G401 (cell line): ENCODE data around the gene HS6ST3. TPM values are rescaled to one million over a fixed set of nuclear protein-coding genes. Genes with fewer than 3 reads are reported as not detected.
"Not testable (repeated sequence)": the region's sequence is repeated elsewhere in the genome, so short reads cannot be mapped to it uniquely, and the experiment has no call there.

Experiments
- DNase-seq: peaks from one replicate; pipeline ENCODE4 v3.0.0-alpha.2; 2015; ENCODE audit warnings: low spot score
- in situ Hi-C: cut with HindIII; loops from 2 replicates; pipeline ENCODE4 v1.10.0; 2016; ENCODE audit warnings: low sequenced_read_pairs, mixed read lengths
- total RNA-seq: library from RNA; depleted of rRNA; stranded (reverse); fragments of >200 nt; shearing (Covaris generic); gene quantifications from 2 replicates; pipeline ENCODE4 v1.2.3, GENCODE V29; 2014; rRNA removed

The HS6ST3 gene
- not detected in 2 replicates for total RNA-seq

- peak; percentile 13 for DNase-seq
- in situ Hi-C loops, result no loop called here
These were observed at the start of gene HS6ST3 for GRCh38 chr13:96089749-96090239. Gene HS6ST3 (plus strand): TSS chr13:96090107.

GRCh38 chr13:96041326-96042110 is 48.4 kb upstream of the HS6ST3 start:
- no peak for DNase-seq
- in situ Hi-C loops, result no loop called here

- no peak for DNase-seq
- in situ Hi-C loops, result no loop called here
These were observed 45.7 kb upstream of the HS6ST3 start for GRCh38 chr13:96044238-96044637.

GRCh38 chr13:96046449-96047126 is 43.3 kb upstream of the HS6ST3 start:
- in situ Hi-C loops, DNase-seq: not testable (repeated sequence)

- DNase-seq, in situ Hi-C loops: not testable (repeated sequence)
These were observed 39.0 kb upstream of the HS6ST3 start for GRCh38 chr13:96050955-96051354.

- in situ Hi-C loops, DNase-seq: not testable (repeated sequence)
These were observed 38.4 kb upstream of the HS6ST3 start for GRCh38 chr13:96051491-96051890.

- in situ Hi-C loops, DNase-seq: not testable (repeated sequence)
These were observed 38.0 kb upstream of the HS6ST3 start for GRCh38 chr13:96051946-96052345.

DNA sequence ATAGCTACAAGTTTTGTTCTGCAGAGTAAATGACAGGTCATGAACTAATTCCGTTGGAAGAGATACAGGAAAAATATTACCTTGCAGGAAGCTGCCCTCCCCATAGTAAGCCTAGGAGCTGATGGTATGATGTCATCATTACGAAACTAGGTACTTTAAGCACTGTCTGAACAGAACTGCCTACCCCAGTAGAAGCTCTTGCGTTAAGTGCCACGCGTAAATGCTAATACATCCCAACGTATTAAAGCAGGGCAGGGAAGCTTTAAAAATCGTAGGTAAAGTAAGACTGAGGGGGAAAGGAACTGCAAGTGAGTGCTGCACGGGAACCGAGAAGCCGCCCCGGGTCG is 37.3 kb upstream of the HS6ST3 start:
- peak; percentile 14 for DNase-seq
- in situ Hi-C loops, result no loop called here

DNA sequence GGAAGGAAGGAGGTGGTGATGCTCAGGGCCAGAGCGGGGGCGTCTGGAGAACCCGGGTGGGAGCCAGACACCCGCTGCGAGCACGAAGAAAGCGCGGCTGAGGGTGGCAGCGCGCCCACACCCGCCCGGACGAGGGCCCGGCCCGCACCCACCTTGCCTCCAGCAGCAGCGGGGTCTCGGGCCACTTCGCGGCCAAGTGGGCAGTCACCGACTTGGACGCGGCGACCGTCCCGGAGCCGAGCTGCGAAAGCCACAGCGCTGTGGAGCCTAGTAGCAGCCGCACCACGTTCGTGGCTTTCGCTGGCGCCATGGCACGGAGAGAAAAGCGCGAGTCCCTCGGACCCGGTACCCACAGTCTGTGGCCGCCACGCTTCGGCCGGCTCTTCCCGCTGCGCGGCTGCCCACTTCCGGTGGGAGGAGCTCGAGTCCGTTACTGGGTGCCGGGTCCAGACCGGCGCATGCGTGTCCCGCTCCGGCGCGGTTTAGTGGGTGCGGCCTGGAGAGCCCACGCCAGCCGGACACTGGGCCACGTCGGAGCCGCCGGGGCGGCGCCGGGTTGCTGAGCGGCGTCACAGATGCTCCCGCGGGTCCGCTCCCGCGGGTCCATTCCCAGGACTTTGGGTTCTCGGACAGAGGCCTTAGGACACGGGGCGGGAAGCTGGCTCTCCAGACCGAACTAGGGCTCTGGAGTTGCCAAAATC is 36.8 kb upstream of the HS6ST3 start, which contains the start of gene UGGT2:
TSS of gene UGGT2 (minus strand) at position 399 of the 701 bp plus-strand sequence. CDS start at position 310, 89 bp downstream.
- DNase-seq, result peak; percentile 60
- in situ Hi-C loops, result no loop called here

DNA sequence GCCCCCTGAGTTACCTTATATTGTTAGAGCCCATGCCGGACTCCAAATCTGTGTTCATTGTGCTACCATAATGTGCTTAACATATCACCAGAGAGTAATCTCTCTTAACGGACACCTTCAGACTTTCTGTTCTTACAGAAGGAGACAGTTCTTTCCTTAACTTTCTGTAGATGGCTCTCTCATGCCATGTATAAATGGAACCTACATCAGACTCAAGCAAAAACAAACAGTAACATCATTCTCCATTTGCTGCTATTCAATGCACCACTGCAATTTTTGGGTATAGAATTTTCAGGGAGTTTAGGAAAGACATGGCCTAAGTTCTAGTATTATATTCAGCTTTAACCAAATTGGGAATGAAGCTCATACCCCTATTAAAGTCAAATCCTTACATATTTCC is 24.1 kb upstream of the HS6ST3 start:
- in situ Hi-C loops, result no loop called here
- no peak for DNase-seq

GRCh38 chr13:96068729-96069128 is 21.2 kb upstream of the HS6ST3 start:
- in situ Hi-C loops, result no loop called here
- no peak for DNase-seq

- in situ Hi-C loops, result no loop called here
- no peak for DNase-seq
These were observed 18.4 kb upstream of the HS6ST3 start for GRCh38 chr13:96071504-96071903.

GRCh38 chr13:96072392-96072791 is 17.5 kb upstream of the HS6ST3 start:
- DNase-seq, result no peak
- in situ Hi-C loops, result no loop called here

GRCh38 chr13:96075953-96076543 is 13.9 kb upstream of the HS6ST3 start:
- no peak for DNase-seq
- in situ Hi-C loops, result no loop called here

DNA sequence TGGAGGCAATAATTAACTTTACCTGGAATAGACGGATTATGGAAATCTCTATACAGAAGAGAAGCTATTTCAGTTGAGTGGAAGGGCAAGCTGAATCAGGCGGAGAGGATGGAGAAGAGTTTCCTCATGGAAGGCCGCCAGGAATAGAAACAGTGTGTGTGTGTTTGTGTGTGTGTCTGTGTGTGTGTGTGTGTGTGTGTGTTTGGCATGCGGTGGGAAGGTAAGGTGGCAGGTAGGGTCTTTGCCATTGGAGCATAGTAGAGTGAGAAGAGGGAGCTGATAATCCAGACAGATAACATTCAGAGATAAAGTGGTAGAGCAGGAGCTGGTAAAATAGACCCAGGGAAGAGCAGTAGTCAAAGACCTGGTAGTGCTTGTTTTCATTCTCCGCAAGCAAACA is 9.2 kb upstream of the HS6ST3 start:
- in situ Hi-C loops, result no loop called here
- no peak for DNase-seq

DNA sequence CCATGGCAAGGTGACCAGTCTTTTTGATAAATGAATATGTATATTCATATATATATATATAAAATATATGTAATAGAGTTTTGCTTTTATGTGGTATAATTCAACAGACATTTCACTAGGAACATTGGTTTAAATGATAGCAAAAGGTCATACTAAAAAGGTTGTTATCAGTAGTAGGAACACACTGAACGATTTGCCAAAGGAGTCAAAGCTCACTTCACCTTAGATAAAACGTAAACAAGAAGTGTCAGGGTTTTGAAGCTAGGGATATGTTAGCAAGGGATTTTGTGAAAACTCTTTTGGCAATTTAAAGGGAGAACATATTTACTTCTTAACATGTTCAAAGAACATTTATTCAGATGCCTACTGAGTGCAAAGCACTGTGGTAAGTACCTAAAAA is 8.0 kb upstream of the HS6ST3 start:
- DNase-seq, result no peak
- in situ Hi-C loops, result no loop called here

DNA sequence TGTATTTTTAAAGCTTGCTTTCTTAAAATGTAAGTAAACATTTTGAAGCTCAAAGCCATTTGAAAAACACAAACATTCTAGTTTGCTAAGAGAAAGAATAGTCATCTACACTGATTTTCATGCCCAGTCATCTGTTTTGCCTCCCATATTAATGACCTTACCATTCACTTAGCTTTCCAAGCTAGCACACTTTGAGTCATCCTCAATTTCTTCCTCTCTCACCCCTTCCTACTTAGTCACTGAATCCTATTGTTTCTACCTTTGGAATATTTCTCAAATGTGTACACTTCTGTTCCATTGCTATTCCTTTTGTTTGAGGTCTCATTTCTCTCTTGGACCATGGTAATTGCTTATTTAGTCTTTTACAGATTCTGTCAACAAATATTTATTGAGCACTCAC is 7.3 kb upstream of the HS6ST3 start:
- in situ Hi-C loops, result no loop called here

DNA sequence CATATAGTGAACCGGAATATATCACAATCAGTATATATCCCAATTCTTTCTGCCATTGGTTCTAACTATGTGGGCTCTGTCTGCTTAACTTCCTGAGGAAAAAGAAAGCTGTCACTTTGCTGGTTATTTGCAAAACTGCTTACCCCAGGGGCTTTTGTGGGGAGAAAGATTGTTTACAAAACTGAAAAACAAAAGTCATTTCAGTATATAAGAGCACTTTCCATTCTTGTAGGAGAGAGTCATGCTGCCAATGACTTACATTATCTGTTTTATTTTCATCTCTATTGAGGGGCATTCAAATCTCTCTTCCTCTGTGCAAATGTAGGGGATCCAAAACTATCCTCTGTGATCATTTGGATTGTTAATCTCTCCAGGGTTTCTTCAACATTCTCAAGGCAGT is 3.2 kb upstream of the HS6ST3 start:
- in situ Hi-C loops, result no loop called here

More for the DNA sequence above, 7.3 kb upstream of the HS6ST3 start:
- no peak for DNase-seq

GRCh38 chr13:96089139-96089538 is 768 bp upstream of the HS6ST3 start:
- in situ Hi-C loops, result no loop called here
- no peak for DNase-seq

More for the DNA sequence above, 3.2 kb upstream of the HS6ST3 start:
- no peak for DNase-seq
